Nephron progenitor cell (in vitro differentiated cells): ENCODE measurements around the gene SCGB2B2.
"Not testable (repeated sequence)": the region's sequence is repeated elsewhere in the genome, so short reads cannot be mapped to it uniquely, and the experiment has no call there.

Experiments
- DNase-seq: peaks from one replicate; pipeline ENCODE4 v3.0.0; 2021
- H3K27ac Mint-ChIP-seq: 2 replicates; pipeline ENCODE4 v1.8.0; 2021; ENCODE audit warnings: mild to moderate bottlenecking, moderate library complexity, mixed read lengths
- H3K27me3 Mint-ChIP-seq: 2 replicates; pipeline ENCODE4 v1.8.0; 2021; ENCODE audit warnings: mild to moderate bottlenecking, low read depth, mixed read lengths; ENCODE audit not compliant: poor library complexity
- H3K36me3 Mint-ChIP-seq: 2 replicates; pipeline ENCODE4 v1.8.0; 2021; ENCODE audit warnings: low read depth, mixed read lengths
- H3K4me1 Mint-ChIP-seq: 2 replicates; pipeline ENCODE4 v1.8.0; 2021; ENCODE audit warnings: mixed read lengths
- H3K4me3 Mint-ChIP-seq: 2 replicates; pipeline ENCODE4 v1.8.0; 2021; ENCODE audit warnings: mild to moderate bottlenecking, moderate library complexity, mixed read lengths
- H3K9me3 Mint-ChIP-seq: 2 replicates; pipeline ENCODE4 v1.8.0; 2021; ENCODE audit warnings: mild to moderate bottlenecking, moderate library complexity, mixed read lengths
- CTCF ChIP-seq: fragments of 200-600 bp; sonication (generic); IDR thresholded peaks from 2 replicates; pipeline ENCODE4 v1.5.0; 2021; ENCODE audit warnings: antibody characterized with exemption

Gene SCGB2B2

GRCh38 chr19:34667349-34668076 lies 9.4 kb downstream of the SCGB2B2 start:
- Mint-ChIP-seq H3K9me3 (peaks cover 29% of the 10 kb centered on the region), H3K27me3 (peaks cover 35% of the 10 kb centered on the region), H3K36me3 (no peaks in the 10 kb centered on the region), H3K4me1 (no peaks in the 10 kb centered on the region), H3K4me3 (no peak overlapping the region), H3K27ac (no peak overlapping the region)
- DNase-seq, result no peak
- TF ChIP-seq CTCF, result no peak

- no peak overlapping the region for H3K4me3 Mint-ChIP-seq
These were observed 10.0 kb downstream of the SCGB2B2 start for GRCh38 chr19:34666958-34667265.

GRCh38 chr19:34666200-34666957 lies 10.6 kb downstream of the SCGB2B2 start:
- H3K4me1 Mint-ChIP-seq, result no peaks in the 10 kb centered on the region
- H3K27ac Mint-ChIP-seq, result no peak overlapping the region
- H3K27me3 Mint-ChIP-seq, result peaks cover 24% of the 10 kb centered on the region
- H3K9me3 Mint-ChIP-seq, result peaks cover 26% of the 10 kb centered on the region
- TF ChIP-seq CTCF, result no peak
- DNase-seq, result no peak
- H3K36me3 Mint-ChIP-seq, result no peaks in the 10 kb centered on the region
- H3K4me3 Mint-ChIP-seq, result no peak overlapping the region

More at GRCh38 chr19:34666958-34667265, 10.0 kb downstream of the SCGB2B2 start:
- peaks cover 30% of the 10 kb centered on the region for H3K27me3 Mint-ChIP-seq
- DNase-seq, result no peak
- TF ChIP-seq CTCF, result no peak
- peaks cover 25% of the 10 kb centered on the region for H3K9me3 Mint-ChIP-seq
- H3K4me1 Mint-ChIP-seq, result no peaks in the 10 kb centered on the region
- no peaks in the 10 kb centered on the region for H3K36me3 Mint-ChIP-seq
- no peak overlapping the region for H3K27ac Mint-ChIP-seq

GRCh38 chr19:34665275-34665674 lies 11.7 kb downstream of the SCGB2B2 start:
- H3K4me3 Mint-ChIP-seq, H3K36me3 Mint-ChIP-seq, H3K27ac Mint-ChIP-seq, H3K4me1 Mint-ChIP-seq, DNase-seq: not testable (repeated sequence)
- H3K27me3 Mint-ChIP-seq, result peaks cover 16% of the 10 kb centered on the region
- peaks cover 36% of the 10 kb centered on the region for H3K9me3 Mint-ChIP-seq

- DNase-seq, result no peak
- no peak for TF ChIP-seq CTCF
- H3K27ac Mint-ChIP-seq, result no peak overlapping the region
- H3K9me3 Mint-ChIP-seq, result peaks cover 39% of the 10 kb centered on the region
- H3K4me3 Mint-ChIP-seq, result no peak overlapping the region
- no peaks in the 10 kb centered on the region for H3K36me3 Mint-ChIP-seq
- H3K27me3 Mint-ChIP-seq, result peaks cover 14% of the 10 kb centered on the region
- H3K4me1 Mint-ChIP-seq, result no peaks in the 10 kb centered on the region
These were observed 12.1 kb downstream of the SCGB2B2 start for GRCh38 chr19:34664870-34665269.

- H3K27ac Mint-ChIP-seq, result no peak overlapping the region
- H3K27me3 Mint-ChIP-seq, result peaks cover 15% of the 10 kb centered on the region
- no peak for TF ChIP-seq CTCF
- H3K36me3 Mint-ChIP-seq, result no peaks in the 10 kb centered on the region
- H3K4me3 Mint-ChIP-seq, result no peak overlapping the region
- H3K4me1 Mint-ChIP-seq, result no peaks in the 10 kb centered on the region
- peaks cover 45% of the 10 kb centered on the region for H3K9me3 Mint-ChIP-seq
- no peak for DNase-seq
These were observed 12.8 kb downstream of the SCGB2B2 start for GRCh38 chr19:34664168-34664567.
